HG02973 (cell line): ENCODE measurements around the gene ANKRD33B.
"Not testable (repeated sequence)": the region's sequence is repeated elsewhere in the genome, so short reads cannot be mapped to it uniquely, and the experiment has no call there.

Source experiments
- ATAC-seq: cut with Tn5 transposase; IDR thresholded peaks from one replicate; pipeline ENCODE4 v1.9.1; 2021; ENCODE audit warnings: moderate library complexity; ENCODE audit not compliant: unreplicated experiment

ANKRD33B gene

GRCh38 chr5:10536931-10537579 is 26.8 kb upstream of the ANKRD33B start:
- no peak for ATAC-seq

- no peak for ATAC-seq
Measured at GRCh38 chr5:10537624-10538023, 26.2 kb upstream of the ANKRD33B start.

- no peak for ATAC-seq
Measured at GRCh38 chr5:10538103-10538788, 25.6 kb upstream of the ANKRD33B start.

GRCh38 chr5:10538789-10539686 is 24.8 kb upstream of the ANKRD33B start:
- no peak for ATAC-seq

GRCh38 chr5:10539687-10539998 is 24.2 kb upstream of the ANKRD33B start:
- no peak for ATAC-seq

- no peak for ATAC-seq
Measured at GRCh38 chr5:10540036-10540544, 23.8 kb upstream of the ANKRD33B start.

- no peak for ATAC-seq
Measured at GRCh38 chr5:10540951-10541646, 22.8 kb upstream of the ANKRD33B start.

GRCh38 chr5:10542055-10542550 is 21.8 kb upstream of the ANKRD33B start:
- ATAC-seq, result no peak

- ATAC-seq, result no peak
Measured at GRCh38 chr5:10543585-10544040, 20.3 kb upstream of the ANKRD33B start.

GRCh38 chr5:10545084-10545483 is 18.8 kb upstream of the ANKRD33B start:
- no peak for ATAC-seq

- no peak for ATAC-seq
Measured at GRCh38 chr5:10546186-10546585, 17.7 kb upstream of the ANKRD33B start.

- ATAC-seq, result no peak
Measured at GRCh38 chr5:10548418-10549122, 15.3 kb upstream of the ANKRD33B start.

GRCh38 chr5:10549123-10549514 is 14.8 kb upstream of the ANKRD33B start:
- not testable (repeated sequence) for ATAC-seq

GRCh38 chr5:10550222-10550995 is 13.5 kb upstream of the ANKRD33B start:
- no peak for ATAC-seq

- ATAC-seq, result no peak
Measured at GRCh38 chr5:10551782-10552138, 12.1 kb upstream of the ANKRD33B start.

GRCh38 chr5:10552183-10553143 is 11.4 kb upstream of the ANKRD33B start:
- ATAC-seq, result no peak

GRCh38 chr5:10553476-10553875 is 10.4 kb upstream of the ANKRD33B start:
- no peak for ATAC-seq

GRCh38 chr5:10555277-10555684 is 8.6 kb upstream of the ANKRD33B start:
- ATAC-seq, result no peak
